ENCODE measurements around the gene TRAF3IP1. TPM values are rescaled to one million over a fixed set of nuclear protein-coding genes. Genes with fewer than 3 reads are reported as not detected.
A peak's percentile ranks its signal among the peaks of the same experiment; 100 is the strongest.

Gene TRAF3IP1
- total RNA-seq, 1 donor from 2014 or later, result 21.7 TPM

GRCh38 chr2:238289574-238289973 lies 30.7 kb upstream of the TRAF3IP1 start:
- intact Hi-C loops (cut with DNase I), result no loop called here
- Histone ChIP-seq H3K4me3 (peak overlapping the region; percentile 70), H3K4me1 (peaks cover 43% of the 10 kb centered on the region), H3K36me3 (no peaks in the 10 kb centered on the region), H3K9me3 (no peaks in the 10 kb centered on the region), H3K27ac (peak overlapping the region; percentile 93), H3K27me3 (ENCODE audit: low read depth) (no peaks in the 10 kb centered on the region)
- DNase-seq (no peak), ATAC-seq (no peak)
- no peak for TF ChIP-seq CTCF (IDR thresholded peaks at IDR 0.05)

- H3K36me3 ChIP-seq, result no peaks in the 10 kb centered on the region
- H3K9me3 ChIP-seq, result no peaks in the 10 kb centered on the region
- H3K27ac ChIP-seq, result peak overlapping the region; percentile 93
- intact Hi-C loops (cut with DNase I), result no loop called here
- TF ChIP-seq CTCF (IDR thresholded peaks at IDR 0.05), result no peak
- H3K27me3 ChIP-seq (ENCODE audit: low read depth), result no peaks in the 10 kb centered on the region
- DNase-seq (peak; percentile 80), ATAC-seq (peak in 1 of 2 donors; percentile 7)
- H3K4me3 ChIP-seq, result no peak overlapping the region
- peaks cover 38% of the 10 kb centered on the region for H3K4me1 ChIP-seq
Observed at GRCh38 chr2:238290091-238290509, 30.2 kb upstream of the TRAF3IP1 start.

- ATAC-seq (no peak), DNase-seq (no peak)
- Histone ChIP-seq H3K9me3 (no peaks in the 10 kb centered on the region), H3K27ac (peak overlapping the region; percentile 93), H3K27me3 (ENCODE audit: low read depth) (no peaks in the 10 kb centered on the region), H3K36me3 (no peaks in the 10 kb centered on the region), H3K4me3 (no peak overlapping the region), H3K4me1 (peaks cover 30% of the 10 kb centered on the region)
- intact Hi-C loops (cut with DNase I), result no loop called here
- TF ChIP-seq CTCF (IDR thresholded peaks at IDR 0.05), result no peak
Observed at GRCh38 chr2:238290715-238291549, 29.4 kb upstream of the TRAF3IP1 start.

- Histone ChIP-seq H3K4me3 (no peak overlapping the region), H3K27me3 (ENCODE audit: low read depth) (no peaks in the 10 kb centered on the region), H3K9me3 (no peaks in the 10 kb centered on the region), H3K27ac (no peak overlapping the region), H3K36me3 (no peaks in the 10 kb centered on the region), H3K4me1 (peaks cover 22% of the 10 kb centered on the region)
- no peak for DNase-seq
- TF ChIP-seq CTCF (IDR thresholded peaks at IDR 0.05), result no peak
- intact Hi-C loops (cut with DNase I), result no loop called here
- no peak for ATAC-seq
Observed at GRCh38 chr2:238291550-238292281, 28.6 kb upstream of the TRAF3IP1 start.

- Histone ChIP-seq H3K9me3 (no peaks in the 10 kb centered on the region), H3K4me1 (peaks cover 11% of the 10 kb centered on the region), H3K36me3 (no peaks in the 10 kb centered on the region), H3K27me3 (ENCODE audit: low read depth) (no peaks in the 10 kb centered on the region), H3K27ac (no peak overlapping the region), H3K4me3 (no peak overlapping the region)
- intact Hi-C loops (cut with DNase I), result no loop called here
- no peak for DNase-seq
- no peak for TF ChIP-seq CTCF (IDR thresholded peaks at IDR 0.05)
- no peak for ATAC-seq
Observed at GRCh38 chr2:238294046-238294392, 26.3 kb upstream of the TRAF3IP1 start.
